Rectal smooth muscle tissue (tissue), 1 donor: Measurements from ENCODE around the gene NME3.

Experiments used
- H3K27ac ChIP-seq: one replicate; pipeline ENCODE4 v1.7.0; 2013; ENCODE audit warnings: low read depth, low read length, inconsistent platforms
- H3K27me3 ChIP-seq: one replicate; pipeline ENCODE4 v1.7.0; 2013; ENCODE audit warnings: low read length; ENCODE audit not compliant: control insufficient read depth, insufficient read depth
- H3K36me3 ChIP-seq: one replicate; pipeline ENCODE4 v1.7.0; 2013; ENCODE audit warnings: low read length; ENCODE audit not compliant: control insufficient read depth, insufficient read depth
- H3K4me1 ChIP-seq: one replicate; pipeline ENCODE4 v1.7.0; 2013; ENCODE audit warnings: low read length; ENCODE audit not compliant: control insufficient read depth, insufficient read depth
- H3K4me3 ChIP-seq: one replicate; pipeline ENCODE4 v1.7.0; 2013; ENCODE audit warnings: low read length
- H3K9ac ChIP-seq: one replicate; pipeline ENCODE4 v1.7.0; 2013; ENCODE audit warnings: low read length

NME3 gene

GRCh38 chr16:1768767-1769401 lies 2.5 kb downstream of the NME3 start:
- no peak overlapping the region for H3K9ac ChIP-seq
- H3K36me3 ChIP-seq, result peaks cover 40% of the 10 kb centered on the region
- H3K27me3 ChIP-seq, result no peaks in the 10 kb centered on the region
- H3K4me1 ChIP-seq, result peaks cover 7% of the 10 kb centered on the region
- H3K27ac ChIP-seq, result no peak overlapping the region
- H3K4me3 ChIP-seq, result no peak overlapping the region

- peaks cover 6% of the 10 kb centered on the region for H3K4me1 ChIP-seq
- no peaks in the 10 kb centered on the region for H3K27me3 ChIP-seq
- peaks cover 40% of the 10 kb centered on the region for H3K36me3 ChIP-seq
- no peak overlapping the region for H3K4me3 ChIP-seq
- no peak overlapping the region for H3K27ac ChIP-seq
- H3K9ac ChIP-seq, result no peak overlapping the region
Observed at GRCh38 chr16:1768061-1768766, 3.1 kb downstream of the NME3 start.

- H3K36me3 ChIP-seq, result peaks cover 45% of the 10 kb centered on the region
- H3K4me1 ChIP-seq, result peaks cover 6% of the 10 kb centered on the region
- no peaks in the 10 kb centered on the region for H3K27me3 ChIP-seq
- no peak overlapping the region for H3K9ac ChIP-seq
- no peak overlapping the region for H3K27ac ChIP-seq
- no peak overlapping the region for H3K4me3 ChIP-seq
Observed at GRCh38 chr16:1767116-1767994, 4.0 kb downstream of the NME3 start.

GRCh38 chr16:1766701-1767100 lies 4.6 kb downstream of the NME3 start:
- Histone ChIP-seq H3K9ac (no peak overlapping the region), H3K27ac (no peak overlapping the region), H3K36me3 (peaks cover 46% of the 10 kb centered on the region), H3K27me3 (no peaks in the 10 kb centered on the region), H3K4me3 (no peak overlapping the region), H3K4me1 (no peaks in the 10 kb centered on the region)

- Histone ChIP-seq H3K4me3 (no peak overlapping the region), H3K27me3 (no peaks in the 10 kb centered on the region), H3K36me3 (peaks cover 48% of the 10 kb centered on the region), H3K27ac (no peak overlapping the region), H3K9ac (no peak overlapping the region), H3K4me1 (no peaks in the 10 kb centered on the region)
Observed at GRCh38 chr16:1766231-1766630, 5.1 kb downstream of the NME3 start.

- Histone ChIP-seq H3K36me3 (peaks cover 48% of the 10 kb centered on the region), H3K27ac (no peak overlapping the region), H3K4me1 (no peaks in the 10 kb centered on the region), H3K27me3 (no peaks in the 10 kb centered on the region), H3K4me3 (no peak overlapping the region), H3K9ac (no peak overlapping the region)
Observed at GRCh38 chr16:1765826-1766225, 5.5 kb downstream of the NME3 start.

GRCh38 chr16:1764971-1765370 lies 6.4 kb downstream of the NME3 start:
- Histone ChIP-seq H3K4me1 (no peaks in the 10 kb centered on the region), H3K36me3 (peaks cover 48% of the 10 kb centered on the region), H3K27ac (no peak overlapping the region)

GRCh38 chr16:1763521-1764511 lies 7.5 kb downstream of the NME3 start:
- Histone ChIP-seq H3K36me3 (peaks cover 48% of the 10 kb centered on the region), H3K9ac (no peak overlapping the region), H3K27ac (no peak overlapping the region), H3K4me3 (no peak overlapping the region), H3K27me3 (no peaks in the 10 kb centered on the region), H3K4me1 (no peaks in the 10 kb centered on the region)

More at GRCh38 chr16:1764971-1765370, 6.4 kb downstream of the NME3 start:
- no peak overlapping the region for H3K4me3 ChIP-seq
- H3K9ac ChIP-seq, result no peak overlapping the region
- no peaks in the 10 kb centered on the region for H3K27me3 ChIP-seq

- no peak overlapping the region for H3K4me3 ChIP-seq
- H3K9ac ChIP-seq, result no peak overlapping the region
- H3K27ac ChIP-seq, result no peak overlapping the region
- peaks cover 41% of the 10 kb centered on the region for H3K36me3 ChIP-seq
- H3K4me1 ChIP-seq, result no peaks in the 10 kb centered on the region
- no peaks in the 10 kb centered on the region for H3K27me3 ChIP-seq
Observed at GRCh38 chr16:1762879-1763520, 8.3 kb downstream of the NME3 start.

- H3K4me1 ChIP-seq, result no peaks in the 10 kb centered on the region
- peaks cover 36% of the 10 kb centered on the region for H3K36me3 ChIP-seq
- H3K9ac ChIP-seq, result no peak overlapping the region
- no peaks in the 10 kb centered on the region for H3K27me3 ChIP-seq
- no peak overlapping the region for H3K27ac ChIP-seq
- no peak overlapping the region for H3K4me3 ChIP-seq
Observed at GRCh38 chr16:1762196-1762878, 9.0 kb downstream of the NME3 start.

- H3K4me1 ChIP-seq, result no peaks in the 10 kb centered on the region
- H3K36me3 ChIP-seq, result peaks cover 30% of the 10 kb centered on the region
- no peak overlapping the region for H3K9ac ChIP-seq
- no peak overlapping the region for H3K27ac ChIP-seq
- H3K27me3 ChIP-seq, result no peaks in the 10 kb centered on the region
- no peak overlapping the region for H3K4me3 ChIP-seq
Observed at GRCh38 chr16:1761751-1762150, 9.6 kb downstream of the NME3 start.
